ENCODE results near the gene CBX8. TPM values are rescaled to one million over a fixed set of nuclear protein-coding genes. Genes with fewer than 3 reads are reported as not detected.

Gene CBX8
- total RNA-seq, 2 donors from 2014 or later: 0.71 to 7.4 TPM

DNA sequence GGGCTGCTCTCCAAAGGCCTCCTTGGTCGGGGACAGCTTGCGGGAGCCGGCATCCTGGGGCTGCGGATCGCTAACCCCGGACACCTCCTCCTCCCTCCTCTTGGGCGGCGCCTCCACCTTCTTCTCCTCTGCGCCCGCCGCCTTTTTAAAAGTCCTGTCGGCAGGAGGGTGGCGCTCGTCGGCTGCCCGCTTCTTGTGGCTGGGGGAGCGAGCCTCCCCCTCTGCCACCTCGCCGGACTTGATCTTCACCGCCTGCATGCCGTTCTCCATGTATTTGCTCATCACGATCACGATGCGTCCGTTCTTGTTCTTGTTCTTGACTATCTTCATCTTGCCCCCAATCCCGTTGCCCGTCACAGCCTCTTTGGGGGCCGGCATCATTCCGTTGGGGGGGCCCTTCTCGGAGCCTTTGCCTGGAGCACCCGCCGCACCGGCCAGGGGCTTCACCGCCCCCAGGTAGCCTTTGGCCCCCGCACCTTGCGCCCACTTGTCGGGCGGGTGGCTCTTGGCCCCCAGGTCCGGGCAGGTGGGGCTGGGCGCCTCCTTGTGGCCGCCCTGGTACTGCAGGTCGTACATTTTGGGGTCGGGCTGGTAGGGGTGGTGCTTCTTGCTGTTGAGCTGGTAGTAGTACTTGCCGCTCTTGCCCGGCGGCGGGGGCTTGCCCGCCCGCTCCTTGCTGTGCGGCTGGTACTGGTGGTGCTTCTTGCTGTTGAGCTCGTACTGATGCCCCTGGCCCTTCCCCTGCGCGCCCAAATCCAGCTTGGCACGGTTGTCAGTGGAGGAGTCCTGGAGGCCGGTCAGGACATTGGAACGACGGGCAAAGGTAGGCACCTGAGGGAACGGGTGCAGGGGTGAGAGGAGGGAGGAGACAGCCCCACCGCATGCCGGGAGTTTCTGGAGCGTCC is 37.9 kb upstream of the CBX8 start:
- H3K4me1 ChIP-seq (ENCODE audit: control insufficient read depth in 1 of 2, low read depth in 2 of 2): peaks cover 33 to 43% of the 10 kb centered on the region in 2 donors
- no peak overlapping the region for H3K4me3 ChIP-seq
- TF ChIP-seq, protein P1, sequence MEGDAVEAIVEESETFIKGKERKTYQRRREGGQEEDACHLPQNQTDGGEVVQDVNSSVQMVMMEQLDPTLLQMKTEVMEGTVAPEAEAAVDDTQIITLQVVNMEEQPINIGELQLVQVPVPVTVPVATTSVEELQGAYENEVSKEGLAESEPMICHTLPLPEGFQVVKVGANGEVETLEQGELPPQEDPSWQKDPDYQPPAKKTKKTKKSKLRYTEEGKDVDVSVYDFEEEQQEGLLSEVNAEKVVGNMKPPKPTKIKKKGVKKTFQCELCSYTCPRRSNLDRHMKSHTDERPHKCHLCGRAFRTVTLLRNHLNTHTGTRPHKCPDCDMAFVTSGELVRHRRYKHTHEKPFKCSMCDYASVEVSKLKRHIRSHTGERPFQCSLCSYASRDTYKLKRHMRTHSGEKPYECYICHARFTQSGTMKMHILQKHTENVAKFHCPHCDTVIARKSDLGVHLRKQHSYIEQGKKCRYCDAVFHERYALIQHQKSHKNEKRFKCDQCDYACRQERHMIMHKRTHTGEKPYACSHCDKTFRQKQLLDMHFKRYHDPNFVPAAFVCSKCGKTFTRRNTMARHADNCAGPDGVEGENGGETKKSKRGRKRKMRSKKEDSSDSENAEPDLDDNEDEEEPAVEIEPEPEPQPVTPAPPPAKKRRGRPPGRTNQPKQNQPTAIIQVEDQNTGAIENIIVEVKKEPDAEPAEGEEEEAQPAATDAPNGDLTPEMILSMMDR (IDR thresholded peaks at IDR 0.05): peak; percentile 58
- DNase-seq (ENCODE audit: low spot score) (no peak), ATAC-seq (ENCODE audit: insufficient number of reproducible peaks, low FRiP score, low read depth) (no peak)
- H3K9me3 ChIP-seq: no peaks in the 10 kb centered on the region
- peaks cover 19% of the 10 kb centered on the region for H3K36me3 ChIP-seq
- H3K27me3 ChIP-seq (replicated peaks; ENCODE audit: insufficient read depth): no peaks in the 10 kb centered on the region
- no peak overlapping the region for H3K27ac ChIP-seq

DNA sequence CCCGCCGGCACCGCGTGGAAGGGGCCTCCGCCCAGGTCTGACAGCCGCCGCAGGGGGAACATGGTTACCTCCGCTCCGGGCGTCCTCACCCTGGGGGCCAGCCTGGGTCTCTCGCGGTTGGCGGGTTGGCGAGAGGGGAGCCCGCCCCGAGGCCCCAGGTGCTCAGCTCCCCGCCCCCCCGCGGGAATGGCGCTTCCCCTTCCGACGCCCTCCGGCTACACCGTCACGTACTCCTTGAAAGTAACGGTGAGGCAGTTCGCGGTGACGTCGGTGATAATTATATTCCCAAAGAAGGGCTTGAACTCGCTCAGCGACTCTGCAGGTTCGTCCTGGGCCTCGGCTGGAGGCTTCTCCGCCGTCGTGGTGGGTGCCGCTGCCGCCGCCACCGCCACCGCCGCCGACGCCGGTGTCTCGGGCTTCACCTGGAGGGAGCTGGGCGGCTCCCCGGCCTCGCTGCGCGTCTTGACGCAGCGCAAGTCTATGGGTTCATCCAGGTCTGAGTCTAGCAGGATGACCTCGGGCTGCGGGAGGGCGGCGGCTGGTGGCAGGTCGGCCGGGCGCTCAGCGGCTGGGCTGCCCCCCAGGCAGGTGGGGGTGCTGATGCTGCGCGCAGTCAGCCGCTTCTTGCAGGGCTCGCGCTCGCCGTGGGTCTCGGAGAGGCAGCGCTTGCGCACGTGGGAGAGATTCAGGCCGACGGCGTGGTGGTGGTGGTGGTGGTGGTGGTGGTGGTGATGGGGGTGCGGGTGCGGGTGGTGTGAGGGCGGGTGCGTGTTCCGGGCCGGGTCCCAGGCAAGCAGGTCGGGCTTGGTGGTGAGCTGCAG is 37.1 kb upstream of the CBX8 start:
- no peaks in the 10 kb centered on the region for H3K27me3 ChIP-seq (replicated peaks; ENCODE audit: insufficient read depth)
- TF ChIP-seq, protein P1 (IDR thresholded peaks at IDR 0.05): no peak
- no peaks in the 10 kb centered on the region for H3K9me3 ChIP-seq
- no peak for DNase-seq (ENCODE audit: low spot score)
- no peak overlapping the region for H3K27ac ChIP-seq
- H3K4me3 ChIP-seq: no peak overlapping the region
- peaks cover 31 to 39% of the 10 kb centered on the region in 2 donors for H3K4me1 ChIP-seq (ENCODE audit: control insufficient read depth in 1 of 2, low read depth in 2 of 2)
- peaks cover 19% of the 10 kb centered on the region for H3K36me3 ChIP-seq
- ATAC-seq (ENCODE audit: insufficient number of reproducible peaks, low FRiP score, low read depth): no peak

DNA sequence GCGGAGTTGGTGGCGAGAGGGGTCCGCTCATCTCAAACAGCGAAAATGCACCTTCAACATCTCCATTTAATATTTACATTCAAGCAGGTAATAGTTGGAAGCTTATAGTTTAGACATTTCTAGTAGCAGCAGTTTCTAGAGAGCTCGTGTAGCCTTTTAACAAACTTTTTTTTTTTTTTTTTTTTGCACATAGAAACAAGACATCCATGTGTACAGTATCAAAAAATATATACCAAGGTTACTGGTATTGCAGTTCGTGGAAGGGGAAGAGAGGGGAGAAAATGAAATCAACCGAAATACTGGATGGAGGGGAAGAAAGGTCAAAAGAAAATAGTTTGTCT is 36.2 kb upstream of the CBX8 start:
- no peaks in the 10 kb centered on the region for H3K27me3 ChIP-seq (replicated peaks; ENCODE audit: insufficient read depth)
- H3K9me3 ChIP-seq: no peaks in the 10 kb centered on the region
- TF ChIP-seq, protein P1 (IDR thresholded peaks at IDR 0.05): no peak
- ATAC-seq (ENCODE audit: insufficient number of reproducible peaks, low FRiP score, low read depth) (no peak), DNase-seq (ENCODE audit: low spot score) (no peak)
- H3K27ac ChIP-seq: no peak overlapping the region
- no peak overlapping the region for H3K4me3 ChIP-seq
- H3K4me1 ChIP-seq (ENCODE audit: control insufficient read depth in 1 of 2, low read depth in 2 of 2): peaks cover 31 to 38% of the 10 kb centered on the region in 2 donors
- H3K36me3 ChIP-seq: peaks cover 19% of the 10 kb centered on the region

DNA sequence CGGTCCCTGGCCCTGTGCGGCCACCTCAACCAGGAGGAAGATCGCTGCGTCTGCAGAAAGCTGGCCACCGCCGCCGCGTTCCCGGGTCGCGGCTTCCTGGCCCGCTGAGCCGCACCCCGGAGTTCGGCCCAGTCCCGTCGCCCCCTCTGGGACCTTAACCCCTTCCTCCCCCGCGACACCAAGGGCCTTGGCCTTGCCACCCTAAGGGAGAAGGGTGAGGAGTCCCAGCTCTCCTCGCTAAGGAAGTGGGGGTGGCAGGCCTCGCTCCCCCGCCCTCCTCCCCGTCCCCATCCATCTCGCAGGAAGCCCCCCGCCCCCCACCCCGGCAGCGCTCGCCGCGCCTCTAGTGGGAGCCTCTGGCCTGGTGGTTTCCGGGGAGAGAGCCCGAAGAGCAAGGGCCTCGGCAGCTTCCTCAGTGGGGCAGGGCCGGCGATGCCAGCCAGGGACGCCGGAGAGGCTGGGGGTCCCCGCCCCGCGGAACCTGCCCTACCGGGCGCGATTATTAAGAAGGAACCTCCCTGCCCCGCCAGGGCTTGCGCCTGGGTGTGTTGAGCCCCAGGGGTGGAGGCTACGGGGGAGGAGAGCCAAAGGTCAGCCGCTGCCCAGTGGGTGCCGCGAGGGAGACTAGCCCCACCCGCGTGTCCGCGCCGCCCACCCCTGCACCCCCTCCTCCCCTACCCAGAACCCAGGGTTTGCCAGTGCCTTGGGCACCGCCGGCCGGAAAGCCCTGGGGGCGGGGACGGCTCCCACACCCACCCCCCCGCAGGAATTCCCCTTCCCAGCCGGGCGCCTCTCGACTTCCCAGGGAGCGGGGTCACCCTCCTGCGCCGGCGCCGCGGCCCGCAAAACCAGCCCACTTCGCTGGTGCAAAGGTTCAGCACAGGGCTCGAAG is 35.6 kb upstream of the CBX8 start:
- Histone ChIP-seq H3K9me3 (no peaks in the 10 kb centered on the region), H3K27ac (no peak overlapping the region), H3K27me3 (replicated peaks; ENCODE audit: insufficient read depth) (no peaks in the 10 kb centered on the region), H3K4me3 (peak overlapping the region; percentile 59), H3K36me3 (peaks cover 19% of the 10 kb centered on the region), H3K4me1 (ENCODE audit: control insufficient read depth in 1 of 2, low read depth in 2 of 2) (peaks cover 26 to 31% of the 10 kb centered on the region in 2 donors)
- ATAC-seq (ENCODE audit: insufficient number of reproducible peaks, low FRiP score, low read depth) (no peak), DNase-seq (ENCODE audit: low spot score) (no peak)
- TF ChIP-seq, protein P1 (IDR thresholded peaks at IDR 0.05): no peak

Data from thoracic aorta (tissue), 2 donors.